Measurements from ENCODE around the gene FAM170A.

The FAM170A gene

DNA sequence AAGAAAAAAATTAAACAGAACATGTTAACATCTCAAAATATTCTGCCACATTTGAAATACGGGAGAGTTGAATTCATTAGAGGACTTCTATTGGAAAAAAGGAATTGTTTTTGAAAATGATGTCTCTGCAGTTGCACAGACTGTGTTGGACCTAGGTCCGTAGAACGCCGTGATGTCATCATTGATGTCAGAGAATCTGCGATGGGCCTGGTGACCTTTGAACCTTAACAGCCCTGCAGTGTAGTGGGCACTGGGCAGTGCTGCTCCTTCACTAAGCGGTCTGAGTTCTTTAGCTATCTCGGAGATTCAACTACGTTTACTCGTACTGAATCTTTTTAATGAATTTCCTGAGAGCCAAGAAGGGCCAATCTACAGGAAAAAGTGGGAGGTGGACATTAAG is at the start of gene FAM170A:
Gene FAM170A, plus strand, starts transcription at position 220 of the 400 bp plus-strand sequence. CDS start 211 bp downstream, outside the sequence.
- DNase-seq, result no peak

GRCh38 chr5:119582987-119583386 is 46.4 kb upstream of the FAM170A start:
- no peak for DNase-seq

- no peak for DNase-seq
Measured at GRCh38 chr5:119583684-119584083, 45.7 kb upstream of the FAM170A start.

DNA sequence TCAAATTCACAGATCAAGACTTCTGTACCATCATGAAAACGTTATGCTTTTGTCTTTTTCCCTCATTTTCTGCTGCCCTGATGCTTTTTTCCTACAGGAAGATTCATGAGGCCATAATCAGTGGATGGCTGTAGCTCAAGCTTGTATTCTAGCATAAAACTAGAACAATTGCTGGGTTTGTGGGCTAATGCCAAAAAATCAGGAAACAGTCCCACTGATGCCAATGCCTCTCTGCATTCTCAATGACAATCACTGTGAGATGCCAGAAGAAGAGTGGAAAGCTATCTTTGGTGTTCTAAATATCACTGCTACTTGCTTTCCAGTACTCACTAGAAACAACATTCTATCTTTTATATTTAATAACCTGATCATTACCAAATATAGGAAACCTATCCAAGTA is 33.3 kb upstream of the FAM170A start:
- no peak for DNase-seq

GRCh38 chr5:119597728-119598298 is 31.5 kb upstream of the FAM170A start:
- DNase-seq, result no peak

DNA sequence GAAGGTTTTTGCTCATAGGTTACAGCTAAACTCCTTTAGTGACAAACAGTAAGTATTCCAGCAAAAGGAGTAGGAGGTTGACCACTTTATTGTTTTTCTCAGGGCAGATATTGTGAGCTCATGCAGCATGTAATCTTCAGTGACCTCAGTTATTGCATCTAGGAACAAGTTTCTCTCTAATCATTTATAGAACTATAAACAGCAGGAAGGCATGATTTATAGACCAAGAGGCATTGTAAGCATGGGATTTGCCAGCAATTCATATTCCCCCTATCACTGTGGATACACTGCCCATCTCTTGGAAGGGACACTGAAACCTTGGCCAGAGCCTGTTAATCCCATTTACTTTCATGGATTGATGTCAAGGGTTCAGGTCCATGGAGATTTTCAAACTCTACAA is 15.4 kb upstream of the FAM170A start:
- no peak for DNase-seq

DNA sequence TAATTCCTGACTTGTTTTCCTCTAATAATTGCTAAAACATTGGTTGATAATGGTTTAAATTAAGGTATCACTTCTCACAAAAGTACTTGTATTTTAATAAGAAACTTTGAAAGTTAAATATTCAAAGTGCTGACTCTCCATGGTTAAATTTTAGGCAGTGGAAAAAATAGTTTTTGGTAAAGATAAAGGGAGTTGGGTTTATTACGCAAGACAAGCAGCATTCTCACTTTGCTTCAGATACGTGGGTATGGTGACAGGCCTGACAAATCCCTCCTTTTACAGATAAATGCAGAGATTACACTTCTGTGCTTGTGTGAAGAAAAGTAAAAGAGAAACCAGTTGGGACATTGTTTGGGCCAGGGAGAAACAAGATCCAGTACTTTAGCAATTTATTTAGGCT is 14.5 kb upstream of the FAM170A start:
- no peak for DNase-seq

DNA sequence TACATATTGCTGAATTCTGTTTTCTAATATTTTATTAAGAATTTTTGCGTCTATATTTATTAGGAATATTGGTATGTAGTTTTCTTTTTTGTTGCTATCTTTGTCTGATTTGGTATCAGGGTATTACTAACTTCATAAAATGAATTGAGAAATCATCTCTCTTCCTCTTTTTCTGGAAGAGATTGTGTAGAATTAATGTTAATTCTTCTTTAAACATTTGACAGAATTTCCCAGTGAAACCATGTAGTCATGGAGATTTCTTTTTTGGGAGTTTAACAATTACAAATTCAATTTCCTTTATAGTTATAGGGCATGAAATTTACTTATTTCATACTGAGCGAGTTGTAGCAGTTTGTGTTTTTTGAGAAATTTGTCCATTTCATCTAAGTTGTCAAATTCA is 3.3 kb upstream of the FAM170A start:
- DNase-seq, result no peak

GRCh38 chr5:119630752-119631440 is 1.5 kb downstream of the FAM170A start:
- no peak for DNase-seq

DNA sequence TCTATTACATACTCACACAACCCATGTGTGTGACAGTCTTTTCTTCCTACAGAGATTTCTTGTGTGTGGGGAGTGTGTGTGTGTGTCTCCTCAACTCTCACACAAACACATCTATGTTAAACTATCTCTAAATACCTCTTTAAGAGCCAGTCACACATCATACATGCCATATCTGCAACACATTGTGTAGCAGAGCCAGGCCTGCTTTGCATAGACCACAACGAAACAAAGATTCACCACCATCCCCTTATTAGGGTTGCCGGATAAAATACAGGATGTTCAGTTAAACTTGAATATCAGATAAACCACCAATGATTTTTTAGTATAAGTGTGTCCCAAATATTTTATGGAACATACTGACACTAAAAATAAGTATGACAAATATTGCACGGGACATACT is 2.3 kb downstream of the FAM170A start:
- DNase-seq, result no peak

DNA sequence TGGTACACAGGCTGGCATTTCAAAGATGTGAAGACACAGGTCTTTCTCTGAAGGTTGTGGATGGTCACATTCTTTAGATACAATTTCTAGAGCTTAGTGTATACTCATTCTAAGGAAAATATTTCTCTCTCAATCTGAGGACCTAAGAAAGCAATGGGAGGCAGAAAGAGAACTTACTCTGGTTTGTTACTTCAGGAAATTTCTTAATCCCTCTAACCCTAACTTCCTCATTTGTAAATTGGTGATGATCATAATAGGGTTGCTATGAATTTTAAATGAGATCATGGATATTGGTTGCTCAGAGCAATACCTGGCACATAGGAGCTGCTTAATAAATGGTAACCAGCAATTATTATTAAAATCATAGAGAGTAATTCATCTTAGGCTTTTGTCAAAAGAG is 22.1 kb downstream of the FAM170A start:
- no peak for DNase-seq

- no peak for DNase-seq
Measured at GRCh38 chr5:119655061-119655460, 25.7 kb downstream of the FAM170A start.

DNA sequence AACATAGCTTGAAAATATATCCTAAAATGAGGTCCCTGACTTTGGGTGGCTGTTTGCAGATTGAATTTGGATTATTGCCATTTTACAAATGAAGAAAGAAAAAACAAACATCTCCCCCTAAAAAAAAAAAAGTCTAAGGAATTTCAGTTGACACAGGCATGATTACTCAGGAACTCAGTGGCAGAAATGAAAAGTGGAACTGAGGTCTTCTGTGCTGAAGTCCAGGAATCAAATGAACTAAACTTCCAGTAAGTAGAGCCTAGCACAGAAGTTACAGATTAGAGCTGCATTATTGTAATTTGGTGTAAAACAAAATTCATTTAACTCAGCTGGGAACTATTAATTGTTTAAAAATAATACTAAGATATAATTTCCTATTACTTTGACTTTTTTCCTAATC is 26.7 kb downstream of the FAM170A start:
- no peak for DNase-seq

DNA sequence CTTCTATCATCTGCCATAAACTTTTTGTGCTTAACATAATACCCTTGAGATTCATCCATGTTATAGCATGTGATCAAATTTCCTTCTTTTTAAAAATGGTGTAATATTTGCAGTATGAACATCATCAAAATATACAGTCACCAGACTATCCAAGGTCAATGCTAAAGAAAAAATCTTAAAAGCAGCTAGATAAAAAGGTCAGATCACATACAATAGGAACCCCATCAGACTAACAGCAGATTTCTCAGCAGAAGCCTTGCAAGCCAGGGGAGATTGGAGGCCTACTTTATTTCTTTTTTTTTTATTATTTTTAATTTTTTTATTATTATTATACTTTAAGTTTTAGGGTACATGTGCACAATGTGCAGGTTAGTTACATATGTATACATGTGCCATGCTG is 37.2 kb downstream of the FAM170A start:
- DNase-seq, result no peak

- DNase-seq, result no peak
Measured at GRCh38 chr5:119678351-119679028, 49.1 kb downstream of the FAM170A start.

DNA sequence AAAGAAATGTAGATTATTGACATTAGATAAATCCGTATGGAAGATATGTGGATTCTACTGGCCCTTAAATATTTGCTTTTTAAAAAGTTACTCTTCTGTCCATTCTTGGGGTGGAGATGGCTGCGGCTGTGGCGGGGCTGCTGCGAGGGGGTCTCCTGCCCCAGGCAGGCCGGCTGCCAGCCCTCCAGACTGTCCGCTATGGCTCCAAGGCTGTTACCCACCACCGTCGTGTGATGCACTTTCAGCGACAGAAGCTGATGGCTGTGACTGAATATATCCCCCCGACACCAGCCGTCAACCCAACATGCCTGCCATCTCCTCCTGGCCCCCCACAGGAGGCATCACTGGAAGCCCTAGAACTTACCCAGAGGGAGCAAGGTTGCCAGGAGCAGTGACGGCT is 50.7 kb downstream of the FAM170A start:
- no peak for DNase-seq

GRCh38 chr5:119681734-119682133 is 52.4 kb downstream of the FAM170A start:
- DNase-seq, result no peak

GRCh38 chr5:119682372-119682771 is 53.0 kb downstream of the FAM170A start:
- no peak for DNase-seq
